NCI-H2227 (cell line): ENCODE measurements around the gene ODC1.
A peak's percentile ranks its signal among the peaks of the same experiment; 100 is the strongest.

Experiments
- DNase-seq: peaks from one replicate; lab custom pipeline; 2025; ENCODE audit not compliant: unreplicated experiment; lab: John Stamatoyannopoulos, UW

The ODC1 gene

GRCh38 chr2:10402062-10402585 lies 46.0 kb downstream of the ODC1 start:
- DNase-seq: no peak

GRCh38 chr2:10400978-10401951 lies 46.9 kb downstream of the ODC1 start:
- no peak for DNase-seq

GRCh38 chr2:10400568-10400977 lies 47.6 kb downstream of the ODC1 start:
- no peak for DNase-seq

GRCh38 chr2:10400002-10400401 lies 48.1 kb downstream of the ODC1 start:
- no peak for DNase-seq

GRCh38 chr2:10399358-10399757 lies 48.8 kb downstream of the ODC1 start:
- DNase-seq: no peak

- no peak for DNase-seq
These were observed 49.6 kb downstream of the ODC1 start for GRCh38 chr2:10398496-10398895.

GRCh38 chr2:10397878-10398277 lies 50.2 kb downstream of the ODC1 start:
- DNase-seq: no peak

- DNase-seq: no peak
These were observed 50.7 kb downstream of the ODC1 start for GRCh38 chr2:10397297-10397875.

- no peak for DNase-seq
These were observed 51.7 kb downstream of the ODC1 start for GRCh38 chr2:10396464-10396863.

GRCh38 chr2:10395893-10396292 lies 52.2 kb downstream of the ODC1 start:
- DNase-seq: no peak

- DNase-seq: no peak
These were observed 54.5 kb downstream of the ODC1 start for GRCh38 chr2:10393640-10393982.

- peak; percentile 41 for DNase-seq
These were observed 55.0 kb downstream of the ODC1 start for GRCh38 chr2:10392951-10393639.

- no peak for DNase-seq
These were observed 55.6 kb downstream of the ODC1 start for GRCh38 chr2:10392548-10392947.

GRCh38 chr2:10392100-10392499 lies 56.0 kb downstream of the ODC1 start:
- no peak for DNase-seq

- DNase-seq: no peak
These were observed 57.7 kb downstream of the ODC1 start for GRCh38 chr2:10390369-10390801.
